K562 (cell line): ENCODE data around the gene ENTR1. TPM values are rescaled to one million over a fixed set of nuclear protein-coding genes. Genes with fewer than 3 reads are reported as not detected.

Experiments
- ATAC-seq: fragments of 200-7000 bp; cut with Tn5 transposase; 3 replicates; pipeline ENCODE4 v1.9.1; 2020; ENCODE audit warnings: moderate library complexity
- BruUV-seq: library from RNA; stranded (reverse); fragments of 400-500 nt; replicated peaks from 2 replicates; lab custom pipeline; 2021; lab: Mats Ljungman, UMichigan
- CTCF ChIA-PET: fragments of 300-600 bp; formaldehyde crosslinking; extraction: SDS; loops from one replicate; lab custom pipeline; 2021; ENCODE audit warnings: low intra/inter-chr PET ratio; lab: Yijun Ruan, JAX
- POLR2A ChIA-PET: fragments of 300-600, 350-650 bp; sonication (Branson Sonifier 250); formaldehyde crosslinking; extraction: SDS; loops from one replicate; lab custom pipeline; 2021; ENCODE audit warnings: antibody characterized with exemption, inconsistent platforms; lab: Yijun Ruan, JAX
- DNase-seq, 4 experiments: peaks; one replicate each; pipeline versions ENCODE4 v3.0.0 to v3.0.0-alpha.2; 2011 to 2018; ENCODE audit warnings: low spot score in 3 of 4, mixed read lengths in 3 of 4; ENCODE audit errors: extremely low read depth in 1 of 4
- FAIRE-seq: peaks from 2 replicates; lab custom pipeline; 2011; peaks lifted over from hg19 to GRCh38; lab: Jason Lieb, UNC
- H2AFZ ChIP-seq: 2 replicates; pipeline ENCODE4 v1.6.0; 2011; ENCODE audit warnings: low read depth, low read length, control low read depth, inconsistent platforms
- H3K27ac ChIP-seq: fragments of 200-600 bp; 3 replicates; pipeline ENCODE4 v1.8.0; 2011; ENCODE audit warnings: low read depth, mild to moderate bottlenecking, control low read depth, inconsistent platforms, low read length, moderate library complexity, mixed read lengths; ENCODE audit errors: extremely low read depth
- H3K27me3 ChIP-seq, 2 experiments: fragments of 300-600 bp in 1 of 2; 2 replicates in 1 of 2; 3 replicates in 1 of 2; pipeline versions ENCODE4 v1.6.0 to v1.8.0; 2011; ENCODE audit warnings: inconsistent platforms in 2 of 2, low read length in 2 of 2, mild to moderate bottlenecking in 1 of 2, mixed read lengths in 1 of 2, moderate library complexity in 1 of 2; ENCODE audit not compliant: control insufficient read depth in 2 of 2, insufficient read depth in 2 of 2
- H3K36me3 ChIP-seq: fragments of 300-600 bp; 3 replicates; pipeline ENCODE4 v1.8.0; 2011; ENCODE audit warnings: mild to moderate bottlenecking, low read length, inconsistent platforms; ENCODE audit not compliant: control insufficient read depth, insufficient read depth
- H3K4me1 ChIP-seq, 2 experiments: fragments of 200-600 bp in 1 of 2; replicated peaks in 1 of 2; 2 replicates in 1 of 2; 3 replicates in 1 of 2; pipeline versions ENCODE4 v1.5.1 to v1.8.0; 2011; ENCODE audit warnings: inconsistent platforms in 2 of 2, low read length in 2 of 2, mild to moderate bottlenecking in 1 of 2, mixed read lengths in 1 of 2, moderate library complexity in 1 of 2; ENCODE audit not compliant: control insufficient read depth in 2 of 2, insufficient read depth in 2 of 2
- H3K4me2 ChIP-seq: 2 replicates; pipeline ENCODE4 v1.6.1; 2011; ENCODE audit warnings: low read length, control low read depth, inconsistent platforms, mixed read lengths; ENCODE audit not compliant: insufficient read depth
- H3K4me3 ChIP-seq: fragments of 200-600 bp; sonication (generic), shearing (Covaris generic); 2 replicates; pipeline ENCODE4 v1.5.1; 2016; ENCODE audit warnings: control low read depth, inconsistent platforms
- H3K79me2 ChIP-seq: fragments of 200-600 bp; 3 replicates; pipeline ENCODE4 v1.8.0; 2011; ENCODE audit warnings: low read length, inconsistent platforms; ENCODE audit not compliant: control insufficient read depth, insufficient read depth
- H3K9ac ChIP-seq, 2 experiments: 2 replicates each; pipeline versions ENCODE4 v1.6.0 to v1.6.1; 2011; ENCODE audit warnings: low read depth in 2 of 2, low read length in 2 of 2, control low read depth in 1 of 2, inconsistent platforms in 1 of 2, mild to moderate bottlenecking in 1 of 2, mixed read lengths in 1 of 2; ENCODE audit not compliant: insufficient read depth in 1 of 2
- H3K9me1 ChIP-seq: one replicate; pipeline ENCODE4 v1.6.0; 2011; ENCODE audit warnings: inconsistent platforms, mild to moderate bottlenecking, low read length, moderate library complexity; ENCODE audit not compliant: control insufficient read depth, insufficient read depth
- H3K9me3 ChIP-seq: replicated peaks from 2 replicates; pipeline ENCODE4 v1.5.1; 2011; ENCODE audit warnings: low read depth, low read length, inconsistent platforms; ENCODE audit not compliant: control insufficient read depth, insufficient read depth
- H4K20me1 ChIP-seq: replicated peaks from 2 replicates; pipeline ENCODE4 v1.6.1; 2011; ENCODE audit warnings: low read length, inconsistent platforms, mixed read lengths; ENCODE audit not compliant: control insufficient read depth, insufficient read depth
- CAMTA2 ChIP-seq: fragments of 250-450 bp; sonication (Bioruptor Pico); conservative IDR thresholded peaks from 2 replicates; pipeline ENCODE4 v1.5.1; 2022
- CBX1 ChIP-seq: sonication (generic); IDR thresholded peaks from 2 replicates; pipeline ENCODE4 v1.6.1; 2016; ENCODE audit warnings: antibody characterized with exemption, low read depth, mild to moderate bottlenecking
- HDAC8 ChIP-seq: fragments of 450-650 bp; IDR thresholded peaks from 2 replicates; pipeline ENCODE4 v1.6.1; 2016; ENCODE audit warnings: mild to moderate bottlenecking, missing genetic modification characterization, moderate library complexity, missing compliant biosample characterization
- NR2C2 ChIP-seq, 2 experiments: fragments of 200-800 bp in 1 of 2; sonication (Bioruptor generic) in 1 of 2; sonication (generic) in 1 of 2; formaldehyde crosslinking in 1 of 2; IDR thresholded peaks; 2 replicates each; pipeline versions ENCODE4 v1.6.1 to v1.8.0; 2016 to 2022; ENCODE audit warnings: mild to moderate bottlenecking in 1 of 2, missing compliant biosample characterization in 1 of 2, missing genetic modification characterization in 1 of 2, missing genetic modification reagents in 1 of 2
- POLR2AphosphoS2 ChIP-seq: IDR thresholded peaks from 2 replicates; pipeline ENCODE4 v1.6.1; 2012; ENCODE audit warnings: low read length, improper control_type of control experiment
- RHOXF2B ChIP-seq: fragments of 250-450 bp; sonication (Bioruptor Pico); conservative IDR thresholded peaks from 2 replicates; pipeline ENCODE4 v1.5.1; 2021
- SIX5 ChIP-seq, 2 experiments: IDR thresholded peaks; 2 replicates each; pipeline ENCODE4 v1.6.1; 2011; ENCODE audit warnings: low read length in 2 of 2, borderline replicate concordance in 1 of 2, low read depth in 1 of 2, mild to moderate bottlenecking in 1 of 2, moderate library complexity in 1 of 2; ENCODE audit not compliant: insufficient read depth in 1 of 2
- TAF1 ChIP-seq: IDR thresholded peaks from 2 replicates; pipeline ENCODE4 v1.6.1; 2011; ENCODE audit warnings: mild to moderate bottlenecking, low read length, moderate library complexity; ENCODE audit not compliant: insufficient read depth, control insufficient read depth, severe bottlenecking; ENCODE audit errors: extremely low read depth
- ZBED1 ChIP-seq: IDR thresholded peaks from 2 replicates; pipeline ENCODE4 v1.6.1; 2014
- WGBS: fragments of 100-300 bp; shearing (Covaris generic); methylation state at CpG from one replicate; pipeline ENCODE4 v1.1.6; 2016; ENCODE audit warnings: low coverage, mixed read lengths; ENCODE audit not compliant: insufficient coverage; ENCODE audit errors: missing lambda C conversion rate; 5-methylcytosine and 5-hydroxymethylcytosine counted together
- in situ Hi-C: fragments of 300-500 bp; cut with MboI; formaldehyde crosslinking; loops from 4 replicates; pipeline ENCODE4 v1.15.0; 2018; ENCODE audit warnings: inconsistent platforms, mixed read lengths
- intact Hi-C: fragments of 100-400 bp; cut with micrococcal nuclease; formaldehyde crosslinking; loops from 2 replicates; pipeline ENCODE4 v1.14.2; 2022
- polyA plus RNA-seq, 8 experiments: library from polyadenylated mRNA; depleted of rRNA in 4 of 8; stranded (reverse) in 5 of 8; unstranded in 3 of 8; fragments of >200 nt; fragmentation: Nextera tagmentation in 2 of 8; fragmentation: Illumina TruSeq in 1 of 8; extraction: Ambion mirVana in 2 of 8; extraction: Trizol in 1 of 8; gene quantifications; 2 replicates each; pipeline versions ENCODE4 v1.2.1 to v1.2.3, GENCODE V29; 2011 to 2014; ENCODE audit warnings: inconsistent platforms in 1 of 8, missing spikeins in 1 of 8
- total RNA-seq, 7 experiments: library from RNA; depleted of rRNA in 6 of 7; stranded (reverse); fragments of >200 nt in 6 of 7; fragmentation: Illumina TruSeq in 2 of 7; extraction: Trizol in 2 of 7; gene quantifications; 2 replicates each; pipeline versions ENCODE4 v1.2.1 to v1.2.3, GENCODE V29; 2011 to 2021; ENCODE audit warnings: low replicate concordance in 1 of 7
- TF ChIP-seq, protein P1 (sequence below): sonication (generic); formaldehyde crosslinking; IDR thresholded peaks from 2 replicates; pipeline ENCODE4 v1.8.0; 2022; ENCODE audit warnings: mild to moderate bottlenecking, missing genetic modification reagents
- TF ChIP-seq, protein P2 (sequence below): sonication (generic); formaldehyde crosslinking; IDR thresholded peaks from 2 replicates; pipeline ENCODE4 v1.8.0; 2022; ENCODE audit warnings: missing genetic modification reagents, mild to moderate bottlenecking, borderline replicate concordance
- TF ChIP-seq, protein P3 (sequence below): fragments of 250-450 bp; sonication (Bioruptor Pico); IDR thresholded peaks from 2 replicates; pipeline ENCODE4 v1.5.1; 2021; ENCODE audit warnings: mild to moderate bottlenecking

ENTR1 gene
- total and polyA plus RNA-seq, 9 of the 15 experiments (the other 6 are each of a cell fraction or from before 2014, with no cell fraction given) = 6.7 to 106 (median 72.6) TPM

DNA sequence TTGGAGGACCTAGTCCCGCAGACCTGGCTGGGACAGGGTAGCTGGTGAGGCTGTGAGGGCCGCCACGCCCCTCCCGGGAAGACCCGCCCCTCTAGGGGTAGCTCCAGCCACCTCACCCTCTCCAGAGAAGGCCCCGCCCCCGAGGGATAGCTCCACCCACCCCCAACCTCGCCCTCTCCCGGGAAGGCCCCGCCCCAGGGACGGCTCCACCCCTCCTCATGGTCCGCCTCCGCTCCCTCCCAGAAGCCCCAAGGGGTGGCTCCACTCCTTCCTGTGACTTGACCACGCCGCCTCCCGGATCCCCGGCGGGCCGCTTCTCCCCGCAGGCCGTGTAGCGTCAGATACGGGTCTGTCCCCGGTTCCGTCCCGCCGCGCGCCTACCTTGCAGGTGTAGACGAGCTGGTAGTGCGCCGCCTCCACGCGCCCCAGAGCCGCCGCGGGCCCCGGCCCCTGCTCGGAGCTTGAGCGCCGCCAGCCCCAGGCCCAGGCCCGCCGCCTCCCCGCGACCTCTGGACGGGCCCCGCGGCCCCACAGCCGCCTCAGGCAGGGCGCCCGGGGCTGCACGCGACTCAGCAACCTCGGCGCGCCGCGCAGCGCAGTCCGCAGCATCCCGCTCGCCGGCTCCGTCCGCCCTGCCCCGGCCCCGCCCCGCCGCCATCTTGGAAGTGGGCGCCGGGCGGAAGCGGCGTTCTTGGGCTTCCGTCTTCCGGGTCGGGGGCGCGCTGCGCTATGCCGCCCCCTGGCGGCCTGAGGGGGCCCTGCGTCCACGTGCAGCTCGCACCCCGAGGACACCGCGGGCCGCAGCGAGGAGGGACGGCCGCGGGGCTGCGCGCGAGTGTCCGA lies 47.1 kb downstream of the ENTR1 start, which contains the start of gene DNLZ:
TSS of gene DNLZ (minus strand) at position 639 of the 843 bp plus-strand sequence. CDS start at position 609, 30 bp downstream.
- intact Hi-C loops = no loop called here
- POLR2A ChIA-PET = interaction anchor here (0.6 to 2.4 kb wide), 16 partner anchors 9 to 787 kb away, joined by 3 to 12 read pairs (median 4); partner anchors contain the start of gene CARD9
- BruUV-seq = no TSS peak
- TF ChIP-seq CBX1 = peak; percentile 93
- TF ChIP-seq ZBED1 = peak; percentile 21
- peak; percentile 73; the same call in 1 of the 2 replicates for TF ChIP-seq HDAC8 (tag)
- peak; percentile 97 for TF ChIP-seq POLR2AphosphoS2
- TF ChIP-seq, protein P1, sequence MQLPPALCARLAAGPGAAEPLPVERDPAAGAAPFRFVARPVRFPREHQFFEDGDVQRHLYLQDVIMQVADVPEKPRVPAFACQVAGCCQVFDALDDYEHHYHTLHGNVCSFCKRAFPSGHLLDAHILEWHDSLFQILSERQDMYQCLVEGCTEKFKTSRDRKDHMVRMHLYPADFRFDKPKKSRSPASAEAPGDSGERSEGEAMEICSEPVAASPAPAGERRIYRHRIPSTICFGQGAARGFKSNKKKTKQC (CRISPR knock-in tag) = peak; percentile 96
- peak; percentile 93 for TF ChIP-seq NR2C2 (CRISPR knock-in tag; IDR thresholded peaks at IDR 0.05)
- TF ChIP-seq NR2C2 (tag; IDR thresholded peaks at IDR 0.05) = peak; percentile 99
- TF ChIP-seq, protein P2, sequence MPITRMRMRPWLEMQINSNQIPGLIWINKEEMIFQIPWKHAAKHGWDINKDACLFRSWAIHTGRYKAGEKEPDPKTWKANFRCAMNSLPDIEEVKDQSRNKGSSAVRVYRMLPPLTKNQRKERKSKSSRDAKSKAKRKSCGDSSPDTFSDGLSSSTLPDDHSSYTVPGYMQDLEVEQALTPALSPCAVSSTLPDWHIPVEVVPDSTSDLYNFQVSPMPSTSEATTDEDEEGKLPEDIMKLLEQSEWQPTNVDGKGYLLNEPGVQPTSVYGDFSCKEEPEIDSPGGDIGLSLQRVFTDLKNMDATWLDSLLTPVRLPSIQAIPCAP (CRISPR knock-in tag) = no peak
- TF ChIP-seq, protein P3, sequence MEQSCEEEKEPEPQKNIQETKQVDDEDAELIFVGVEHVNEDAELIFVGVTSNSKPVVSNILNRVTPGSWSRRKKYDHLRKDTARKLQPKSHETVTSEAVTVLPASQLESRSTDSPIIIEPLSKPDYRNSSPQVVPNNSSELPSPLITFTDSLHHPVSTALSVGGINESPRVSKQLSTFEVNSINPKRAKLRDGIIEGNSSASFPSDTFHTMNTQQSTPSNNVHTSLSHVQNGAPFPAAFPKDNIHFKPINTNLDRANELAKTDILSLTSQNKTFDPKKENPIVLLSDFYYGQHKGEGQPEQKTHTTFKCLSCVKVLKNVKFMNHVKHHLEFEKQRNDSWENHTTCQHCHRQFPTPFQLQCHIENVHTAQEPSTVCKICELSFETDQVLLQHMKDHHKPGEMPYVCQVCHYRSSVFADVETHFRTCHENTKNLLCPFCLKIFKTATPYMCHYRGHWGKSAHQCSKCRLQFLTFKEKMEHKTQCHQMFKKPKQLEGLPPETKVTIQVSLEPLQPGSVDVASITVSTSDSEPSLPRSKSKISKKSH (CRISPR knock-in tag) = 0 out of 2 replicates have a peak, but pooled peaks have one; percentile 42
- 0 out of 2 replicates have a peak, but pooled peaks have one; percentile 16 for TF ChIP-seq RHOXF2B (CRISPR knock-in tag)
- peak; percentile 61 for TF ChIP-seq TAF1
- peak; percentile 68 to 83; a peak in 3 of 4 replicates for TF ChIP-seq SIX5 (IDR thresholded peaks at IDR 0.05; ENCODE audit: borderline replicate concordance in 1 of 2, insufficient read depth in 1 of 2, low read depth in 1 of 2, low read length in 2 of 2)
- no peak for TF ChIP-seq CAMTA2

More for the DNA sequence above, 47.1 kb downstream of the ENTR1 start, which contains the start of gene DNLZ:
- no peaks in the 10 kb centered on the region for H3K9me3 ChIP-seq
- no peaks in the 10 kb centered on the region for H3K27me3 ChIP-seq
- peak within 1 kb of the TSS; percentile 97 for H3K27ac ChIP-seq
- peak within 1 kb of the TSS; percentile 82; the same call in 1 of the 2 replicates for H2AFZ ChIP-seq
- H3K4me1 ChIP-seq = peaks cover 11 to 94% of the 10 kb centered on the region in 2 experiments
- peak within 1 kb of the TSS; percentile 99 for H3K4me3 ChIP-seq
- FAIRE-seq = peak; percentile 95
- H3K36me3 ChIP-seq = peaks cover 35% of the 10 kb centered on the region; the same call in 1 of the 3 replicates
- no peaks in the 10 kb centered on the region; the same call in 2 of the 3 replicates for H3K79me2 ChIP-seq
- no peaks in the 10 kb centered on the region for H3K9me1 ChIP-seq
- H3K4me2 ChIP-seq = peak within 1 kb of the TSS; percentile 85
- peak within 1 kb of the TSS; percentile 81 to 96 for H3K9ac ChIP-seq
- WGBS = under 1% methylated on average over 47 of the region's 97 CpGs
- peak; percentile 88 for ATAC-seq
- peak; percentile 95 to 99 (median 99) for DNase-seq
- CTCF ChIA-PET = interaction anchor here (0.6 to 1.5 kb wide), 4 partner anchors 17 to 37 kb away, joined by 3 to 9 read pairs (median 4); partner anchors contain the start of gene SNAPC4
- in situ Hi-C loops = no loop called here
- no peaks in the 10 kb centered on the region for H4K20me1 ChIP-seq
